Measurements from ENCODE around the gene PCMT1.
"Not testable (repeated sequence)": the region's sequence is repeated elsewhere in the genome, so short reads cannot be mapped to it uniquely, and the experiment has no call there.

The PCMT1 gene

GRCh38 chr6:149749594-149750135, at the start of gene PCMT1:
Gene PCMT1, plus strand, starts transcription at chr6:149749741. Its CDS starts 161 bp downstream, at chr6:149749902.
- no peak for FAIRE-seq

GRCh38 chr6:149701714-149702113, 47.8 kb upstream of the PCMT1 start:
- FAIRE-seq = no peak

DNA sequence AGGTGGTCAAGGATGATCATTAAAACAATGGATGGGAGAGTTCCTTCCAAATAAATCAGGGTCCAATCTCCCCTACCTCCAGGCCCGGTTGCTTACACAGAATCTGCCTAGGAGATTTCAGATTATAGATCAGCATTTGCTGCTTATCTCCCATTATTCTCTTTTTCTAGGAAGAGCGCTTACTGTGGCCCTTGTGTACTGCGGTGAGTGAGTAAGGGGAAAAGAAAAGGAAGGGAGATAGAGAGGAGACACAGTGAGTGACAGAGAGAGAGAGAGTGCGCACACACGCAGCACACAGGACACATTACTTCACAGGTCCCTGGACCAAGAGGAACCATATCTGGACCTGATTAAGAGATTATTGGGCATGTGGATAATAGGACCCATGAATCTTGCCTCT, 37.8 kb upstream of the PCMT1 start:
- no peak for FAIRE-seq

DNA sequence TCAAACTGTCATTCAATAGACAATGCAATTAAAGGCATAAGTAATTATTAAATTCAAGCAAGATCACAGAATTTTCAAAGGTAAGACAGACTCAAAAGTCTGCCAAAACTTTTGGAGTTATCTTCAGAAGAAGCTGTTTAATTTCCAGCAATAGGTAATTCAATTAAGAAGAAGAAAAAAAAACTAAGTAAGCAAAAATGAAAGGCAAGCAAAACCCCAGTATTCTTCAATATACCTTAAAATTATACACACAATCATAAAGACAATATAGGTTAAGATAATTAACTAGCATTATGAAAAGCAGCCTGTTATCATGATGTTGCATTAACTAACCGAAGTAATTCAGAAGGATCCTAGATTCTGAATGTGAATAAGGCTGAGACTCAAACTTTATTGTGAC, 35.1 kb upstream of the PCMT1 start:
- FAIRE-seq = no peak

DNA sequence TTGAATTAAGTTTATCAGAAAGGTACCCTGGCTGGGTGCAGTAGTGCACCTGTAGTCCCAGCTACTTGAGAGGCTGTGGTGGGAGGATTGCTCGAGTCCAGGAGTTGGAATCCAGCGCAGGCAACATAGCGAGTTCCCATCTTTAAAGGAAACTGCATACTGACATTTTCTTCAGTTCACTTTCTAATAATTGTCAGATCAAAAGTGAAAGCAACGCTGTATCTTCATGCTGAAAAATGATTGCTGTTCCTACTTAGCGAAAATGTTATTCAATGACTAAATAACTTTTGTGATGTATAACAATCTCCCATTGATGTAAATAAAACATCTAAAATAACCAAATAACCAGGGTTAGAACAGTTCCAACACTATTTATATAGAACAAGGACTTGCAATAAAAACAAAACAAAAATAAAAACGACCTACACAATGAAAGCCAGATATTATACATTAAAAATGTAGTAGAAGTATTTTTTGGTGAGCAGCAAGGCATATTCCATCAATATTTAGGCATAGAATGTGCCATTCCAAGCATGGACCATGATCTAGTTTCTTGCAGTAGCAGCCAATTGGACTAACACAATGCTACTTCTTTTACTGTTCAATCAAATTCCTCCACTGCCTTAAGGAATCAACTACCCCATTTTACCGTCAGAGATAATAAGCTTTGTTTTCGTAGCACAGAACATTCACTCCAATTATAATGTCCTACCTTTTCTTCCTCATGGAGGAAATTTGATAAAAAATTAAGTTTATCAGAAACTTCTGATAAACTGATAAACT, 33.2 kb upstream of the PCMT1 start:
- no peak for FAIRE-seq

- no peak for FAIRE-seq
Measured at GRCh38 chr6:149717255-149717587, 32.3 kb upstream of the PCMT1 start.

DNA sequence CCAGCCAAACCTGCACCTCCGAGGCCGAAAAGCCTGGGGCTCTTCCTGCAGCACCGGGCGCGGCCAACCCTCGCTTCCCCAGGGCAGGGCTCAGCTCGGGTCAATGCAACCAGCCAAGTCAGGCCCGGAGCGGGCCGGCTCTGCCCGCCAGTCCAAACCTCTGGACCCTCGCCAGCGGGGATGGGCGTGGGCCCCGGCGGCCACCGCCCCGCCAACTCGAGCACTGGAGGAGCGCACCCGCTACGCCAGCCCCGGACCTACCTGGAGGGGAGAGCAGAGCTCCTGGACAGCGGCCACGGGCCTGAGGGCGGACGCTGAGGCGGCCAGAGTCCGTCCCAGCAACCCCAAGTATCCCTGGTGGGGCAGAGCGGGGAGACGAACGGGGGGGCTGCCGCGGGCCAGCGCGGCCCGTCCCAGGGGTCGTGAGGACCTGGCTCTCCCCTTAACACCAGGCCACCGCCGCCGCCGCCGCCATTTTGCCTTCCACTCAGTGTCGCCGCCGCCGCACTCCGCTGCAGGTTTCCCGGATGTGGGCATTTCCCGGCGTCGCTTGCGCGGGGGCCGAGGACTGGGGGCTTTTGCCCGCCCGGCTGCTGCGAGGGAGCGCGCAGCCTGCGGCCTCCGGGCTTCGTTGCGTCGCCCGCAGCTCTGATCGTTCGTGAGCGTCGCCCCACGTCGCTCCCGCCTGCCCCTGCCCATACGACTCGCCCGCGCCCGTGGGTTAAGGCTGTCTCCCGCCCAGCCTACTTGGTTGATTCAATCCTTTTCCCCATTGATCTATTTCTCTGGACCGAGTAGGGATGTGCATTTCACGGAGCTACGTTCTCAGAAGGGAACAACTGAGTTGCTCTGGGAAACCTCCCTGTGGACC, 31.7 kb upstream of the PCMT1 start, which contains the start of gene LATS1:
Gene LATS1, minus strand, starts transcription at position 514 of the 871 bp plus-strand sequence. CDS start 15,975 bp downstream, outside the sequence.
- no peak for FAIRE-seq

GRCh38 chr6:149719531-149719930, 30.0 kb upstream of the PCMT1 start:
- no peak for FAIRE-seq

DNA sequence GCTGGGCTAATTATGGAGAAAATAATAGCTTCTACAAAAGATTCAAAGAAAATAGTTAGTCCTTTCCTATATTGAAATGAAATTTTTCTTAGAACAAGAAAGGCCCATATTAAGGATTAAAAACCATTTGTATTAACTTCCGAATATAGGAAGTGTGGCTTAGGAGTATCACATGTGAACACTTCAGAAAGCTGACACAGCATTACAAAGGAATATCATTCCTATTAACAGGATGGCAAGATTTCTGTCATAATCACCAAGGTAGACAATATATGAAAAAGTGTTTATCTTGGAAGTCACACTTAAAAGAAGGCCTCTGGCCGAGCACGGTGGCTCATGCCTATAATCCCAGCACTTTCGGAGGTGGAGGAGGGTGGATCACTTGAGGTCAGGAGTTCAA, 26.3 kb upstream of the PCMT1 start:
- no peak for FAIRE-seq

DNA sequence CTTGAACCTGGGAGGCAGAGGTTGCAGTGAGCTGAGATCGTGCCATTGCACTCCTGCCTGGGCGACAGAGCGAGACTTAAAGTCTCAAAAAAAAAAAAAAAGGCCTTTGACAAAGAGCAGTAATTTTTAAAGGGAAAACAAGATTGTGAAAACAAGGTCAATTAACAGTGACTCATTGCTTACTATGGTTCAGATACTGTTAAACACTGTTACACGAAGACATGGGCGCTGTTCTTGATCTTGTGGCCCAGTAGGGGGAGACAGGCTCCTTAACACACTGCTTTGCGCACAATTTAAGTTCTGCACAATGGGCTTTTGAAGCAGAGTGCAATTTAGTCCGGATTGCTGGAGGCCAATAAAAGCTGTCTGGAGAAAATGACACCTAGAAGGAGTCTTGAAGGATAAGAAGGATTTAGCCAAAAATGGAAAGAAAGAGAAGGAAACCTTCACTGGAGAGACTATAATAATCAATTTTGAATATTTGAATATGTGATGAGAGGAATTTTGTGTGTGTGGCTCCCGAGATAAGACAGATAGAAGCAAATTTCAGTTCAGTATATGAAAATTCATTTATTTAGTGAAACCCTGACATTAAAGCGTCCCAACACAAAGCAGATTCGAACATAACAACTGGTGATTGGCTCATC, 25.6 kb upstream of the PCMT1 start:
- peak; percentile 79 for FAIRE-seq

DNA sequence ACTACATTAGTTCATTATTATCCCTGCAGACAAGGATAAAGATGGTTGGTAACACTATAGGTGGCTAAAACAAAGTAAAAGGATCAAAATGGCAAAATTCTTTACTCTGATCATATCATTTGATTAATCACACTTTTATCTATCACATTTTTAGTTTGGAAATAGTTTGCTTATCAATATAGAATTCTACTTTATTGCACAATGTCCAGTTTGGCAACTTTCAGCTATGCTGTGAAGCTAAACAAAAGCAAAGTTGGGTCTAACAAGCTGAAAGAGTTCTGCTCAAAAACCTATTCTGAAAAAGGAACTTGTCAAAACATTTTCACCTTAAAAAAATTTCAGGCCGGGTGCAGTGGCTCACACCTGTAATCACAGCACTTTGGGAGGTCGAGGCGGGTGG, 23.8 kb upstream of the PCMT1 start:
- no peak for FAIRE-seq

DNA sequence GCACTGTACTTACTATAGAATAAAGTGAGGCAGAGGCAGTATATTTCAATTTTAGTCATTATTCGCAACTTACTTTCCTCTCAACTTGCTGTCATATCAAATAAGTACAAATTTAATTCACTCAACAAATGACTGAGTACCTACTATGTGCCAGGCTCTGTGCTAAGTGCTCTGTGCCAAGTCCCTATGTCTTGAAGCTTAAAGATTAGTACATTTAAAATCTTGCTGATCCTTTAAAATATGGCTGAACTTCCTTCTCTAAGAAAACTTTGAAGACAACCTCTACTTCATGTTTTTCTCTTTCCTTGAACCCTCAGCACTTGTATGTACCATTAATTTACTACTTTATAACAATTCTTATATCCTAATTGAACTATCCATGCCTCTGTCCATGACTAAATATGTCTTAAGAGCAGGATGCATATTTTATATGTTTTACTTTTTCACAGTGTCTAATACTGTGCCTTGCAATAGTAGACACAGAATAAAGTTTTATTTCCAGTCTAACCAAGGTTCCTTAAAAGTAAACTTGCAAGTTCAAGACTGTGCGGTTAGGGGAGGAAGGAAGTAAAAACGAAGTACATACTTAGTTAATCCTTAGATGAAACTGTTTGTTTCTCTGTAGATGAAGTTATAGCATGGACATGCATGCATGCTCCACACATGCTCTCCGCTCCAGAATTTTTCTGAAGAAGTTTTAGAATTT, 21.6 kb upstream of the PCMT1 start:
- no peak for FAIRE-seq

DNA sequence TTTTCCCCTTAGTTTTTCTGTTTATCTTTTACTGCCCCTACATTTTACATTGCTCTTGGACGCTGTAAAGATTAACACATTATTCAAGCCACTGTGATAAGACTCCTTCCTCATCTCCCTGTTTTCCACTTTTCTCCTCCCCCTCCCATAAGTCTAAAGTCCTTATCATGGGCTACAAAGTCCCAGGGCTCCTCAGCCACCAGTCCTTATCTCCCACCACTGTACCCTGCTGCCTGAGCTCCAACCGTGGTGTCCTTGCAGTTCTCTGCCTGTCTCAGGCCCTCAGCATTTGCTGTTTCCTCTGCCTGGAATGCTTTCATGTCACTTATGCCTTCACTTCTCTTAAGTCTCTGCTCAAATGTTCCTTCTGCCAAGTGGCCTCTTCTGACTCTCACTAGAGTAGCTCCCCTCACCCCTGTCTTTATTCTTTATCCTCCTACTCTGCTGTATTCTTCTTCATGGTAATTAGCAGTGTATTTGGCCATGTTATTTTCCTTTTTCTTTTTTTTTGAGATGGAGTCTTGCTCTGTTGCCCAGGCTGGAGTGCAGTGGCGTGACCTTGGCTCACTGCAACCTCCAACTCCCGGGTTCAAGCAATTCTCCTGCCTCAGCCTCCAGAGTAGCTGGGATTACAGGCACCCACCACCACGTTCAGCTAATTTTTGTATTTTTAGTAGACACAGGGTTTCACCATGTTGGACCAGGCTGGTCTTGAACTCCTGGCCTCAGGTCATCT, 20.9 kb upstream of the PCMT1 start:
- no peak for FAIRE-seq

- FAIRE-seq = no peak
Measured at GRCh38 chr6:149729824-149730223, 19.7 kb upstream of the PCMT1 start.

DNA sequence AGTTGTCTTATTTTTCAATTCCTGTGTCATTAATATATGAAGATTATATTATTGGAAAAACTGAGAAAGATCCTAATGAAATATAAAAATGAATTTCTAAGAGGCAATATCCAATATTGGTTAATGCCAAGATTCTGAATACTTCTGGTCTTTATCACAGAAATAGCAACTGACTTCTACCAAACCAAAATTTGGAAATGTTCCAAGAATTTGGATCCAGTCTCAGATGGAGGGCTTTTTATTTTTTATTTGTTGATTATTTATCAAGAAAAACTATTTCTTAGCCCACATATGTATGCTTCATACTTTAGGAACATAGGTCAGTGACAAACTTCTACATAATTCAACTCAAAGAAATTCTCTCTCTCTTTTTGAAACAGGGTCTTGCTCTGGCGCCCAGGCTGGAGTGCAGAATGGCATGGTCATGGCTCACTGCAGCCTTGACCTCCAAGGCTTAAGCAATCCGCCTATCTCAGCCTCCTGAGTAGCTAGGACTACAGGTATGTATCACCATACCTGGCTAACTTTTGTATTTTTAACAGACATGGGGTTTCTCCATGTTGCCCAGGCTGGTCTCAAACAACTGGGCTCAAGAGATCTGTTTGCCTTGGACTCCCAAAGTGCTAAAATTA, 16.3 kb upstream of the PCMT1 start:
- no peak for FAIRE-seq

- no peak for FAIRE-seq
Measured at GRCh38 chr6:149734915-149735314, 14.6 kb upstream of the PCMT1 start.

DNA sequence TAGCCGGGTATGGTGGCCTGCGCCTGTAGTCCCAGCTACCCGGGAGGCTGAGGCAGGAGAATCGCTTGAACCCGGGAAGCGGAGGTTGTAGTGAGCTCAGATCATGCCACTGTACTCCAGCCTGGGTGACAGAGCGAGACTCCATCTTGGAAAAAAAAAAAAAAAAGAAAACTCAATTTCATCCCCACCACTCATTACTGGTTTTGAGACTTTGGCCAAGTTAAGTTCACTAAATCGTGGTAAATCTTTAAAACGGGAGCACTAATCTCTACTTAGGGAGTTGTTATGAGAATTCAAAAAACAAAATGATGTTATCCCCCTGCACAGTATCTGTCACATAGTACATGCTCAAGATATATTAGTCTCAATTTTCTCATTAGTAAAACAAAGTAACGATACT, 4.3 kb upstream of the PCMT1 start:
- not testable (repeated sequence) for FAIRE-seq

GRCh38 chr6:149746147-149746946, 3.2 kb upstream of the PCMT1 start, which contains the start of gene NUP43:
Gene NUP43, minus strand, starts transcription at chr6:149746529. Its CDS starts 34 bp downstream, at chr6:149746495.
- no peak for FAIRE-seq

DNA sequence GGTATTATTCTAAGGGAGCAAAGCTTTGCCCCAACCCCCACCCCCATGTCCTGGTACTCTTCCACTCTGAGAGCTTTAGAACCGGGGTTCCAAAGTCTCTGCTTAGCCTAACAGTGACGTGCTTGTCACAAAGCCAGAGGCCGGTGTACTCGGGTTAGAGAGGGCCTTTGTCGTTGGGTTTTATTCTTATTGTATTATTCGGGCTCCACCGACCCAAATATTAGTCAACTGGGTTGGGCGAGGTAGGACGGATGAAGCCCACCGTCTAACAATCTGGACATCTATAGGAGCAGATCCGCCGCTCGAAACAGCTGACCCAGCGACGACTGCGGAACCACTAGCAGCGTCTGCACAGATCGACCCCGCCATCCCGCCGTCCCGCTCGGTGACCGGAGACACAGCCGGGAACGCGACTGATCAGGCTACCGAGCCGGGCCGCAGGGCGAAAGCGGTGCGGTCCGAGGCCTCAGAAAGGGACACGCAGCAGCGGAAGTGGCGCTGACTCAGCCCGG, 403 bp upstream of the PCMT1 start:
- not testable (repeated sequence) for FAIRE-seq

DNA sequence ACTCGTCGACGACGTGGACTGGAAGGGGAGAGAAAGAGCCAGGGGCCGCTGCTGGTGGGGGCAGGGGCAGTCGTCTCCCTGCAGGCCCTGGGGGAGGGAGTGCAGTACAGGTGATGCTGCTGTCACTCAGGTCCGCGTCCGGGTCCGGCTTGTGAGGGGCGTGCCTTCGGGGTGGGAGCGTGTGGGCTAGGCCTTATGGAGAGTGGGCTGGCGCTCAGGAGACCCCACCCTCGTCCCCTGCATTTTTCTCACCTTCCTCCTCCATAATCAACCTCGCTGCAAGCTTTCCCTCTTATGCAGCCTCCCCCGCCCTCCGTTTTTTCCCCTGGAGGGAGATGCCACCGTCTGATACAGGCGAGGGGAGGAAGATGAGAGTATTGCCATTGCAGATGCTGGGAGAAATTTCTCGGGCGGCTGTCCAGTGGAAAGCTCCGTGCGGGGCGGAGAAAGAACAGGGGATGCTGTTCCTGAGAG, 632 bp downstream of the PCMT1 start:
- FAIRE-seq = no peak
